K562 (cell line): ENCODE results near the gene SRCIN1. TPM values are rescaled to one million over a fixed set of nuclear protein-coding genes. Genes with fewer than 3 reads are reported as not detected.

ENCODE experiments used
- ATAC-seq: fragments of 200-7000 bp; cut with Tn5 transposase; 3 replicates; pipeline ENCODE4 v1.9.1; 2020; ENCODE audit warnings: moderate library complexity
- BruUV-seq: library from RNA; stranded (reverse); fragments of 400-500 nt; replicated peaks from 2 replicates; lab custom pipeline; 2021; lab: Mats Ljungman, UMichigan
- CTCF ChIA-PET: fragments of 300-600 bp; formaldehyde crosslinking; extraction: SDS; loops from one replicate; lab custom pipeline; 2021; ENCODE audit warnings: low intra/inter-chr PET ratio; lab: Yijun Ruan, JAX
- POLR2A ChIA-PET: fragments of 300-600, 350-650 bp; sonication (Branson Sonifier 250); formaldehyde crosslinking; extraction: SDS; loops from one replicate; lab custom pipeline; 2021; ENCODE audit warnings: antibody characterized with exemption, inconsistent platforms; lab: Yijun Ruan, JAX
- DNase-seq, 4 experiments: peaks; one replicate each; pipeline versions ENCODE4 v3.0.0 to v3.0.0-alpha.2; 2011 to 2018; ENCODE audit warnings: low spot score in 3 of 4, mixed read lengths in 3 of 4; ENCODE audit errors: extremely low read depth in 1 of 4
- FAIRE-seq: peaks from 2 replicates; lab custom pipeline; 2011; peaks lifted over from hg19 to GRCh38; lab: Jason Lieb, UNC
- H2AFZ ChIP-seq: 2 replicates; pipeline ENCODE4 v1.6.0; 2011; ENCODE audit warnings: low read depth, low read length, control low read depth, inconsistent platforms
- H3K27ac ChIP-seq: fragments of 200-600 bp; 3 replicates; pipeline ENCODE4 v1.8.0; 2011; ENCODE audit warnings: low read depth, mild to moderate bottlenecking, control low read depth, inconsistent platforms, low read length, moderate library complexity, mixed read lengths; ENCODE audit errors: extremely low read depth
- H3K27me3 ChIP-seq, 2 experiments: fragments of 300-600 bp in 1 of 2; 2 replicates in 1 of 2; 3 replicates in 1 of 2; pipeline versions ENCODE4 v1.6.0 to v1.8.0; 2011; ENCODE audit warnings: inconsistent platforms in 2 of 2, low read length in 2 of 2, mild to moderate bottlenecking in 1 of 2, mixed read lengths in 1 of 2, moderate library complexity in 1 of 2; ENCODE audit not compliant: control insufficient read depth in 2 of 2, insufficient read depth in 2 of 2
- H3K36me3 ChIP-seq: fragments of 300-600 bp; 3 replicates; pipeline ENCODE4 v1.8.0; 2011; ENCODE audit warnings: mild to moderate bottlenecking, low read length, inconsistent platforms; ENCODE audit not compliant: control insufficient read depth, insufficient read depth
- H3K4me1 ChIP-seq, 2 experiments: fragments of 200-600 bp in 1 of 2; replicated peaks in 1 of 2; 2 replicates in 1 of 2; 3 replicates in 1 of 2; pipeline versions ENCODE4 v1.5.1 to v1.8.0; 2011; ENCODE audit warnings: inconsistent platforms in 2 of 2, low read length in 2 of 2, mild to moderate bottlenecking in 1 of 2, mixed read lengths in 1 of 2, moderate library complexity in 1 of 2; ENCODE audit not compliant: control insufficient read depth in 2 of 2, insufficient read depth in 2 of 2
- H3K4me2 ChIP-seq: 2 replicates; pipeline ENCODE4 v1.6.1; 2011; ENCODE audit warnings: low read length, control low read depth, inconsistent platforms, mixed read lengths; ENCODE audit not compliant: insufficient read depth
- H3K4me3 ChIP-seq: fragments of 200-600 bp; sonication (generic), shearing (Covaris generic); 2 replicates; pipeline ENCODE4 v1.5.1; 2016; ENCODE audit warnings: control low read depth, inconsistent platforms
- H3K79me2 ChIP-seq: fragments of 200-600 bp; 3 replicates; pipeline ENCODE4 v1.8.0; 2011; ENCODE audit warnings: low read length, inconsistent platforms; ENCODE audit not compliant: control insufficient read depth, insufficient read depth
- H3K9ac ChIP-seq, 2 experiments: 2 replicates each; pipeline versions ENCODE4 v1.6.0 to v1.6.1; 2011; ENCODE audit warnings: low read depth in 2 of 2, low read length in 2 of 2, control low read depth in 1 of 2, inconsistent platforms in 1 of 2, mild to moderate bottlenecking in 1 of 2, mixed read lengths in 1 of 2; ENCODE audit not compliant: insufficient read depth in 1 of 2
- H3K9me1 ChIP-seq: one replicate; pipeline ENCODE4 v1.6.0; 2011; ENCODE audit warnings: inconsistent platforms, mild to moderate bottlenecking, low read length, moderate library complexity; ENCODE audit not compliant: control insufficient read depth, insufficient read depth
- H3K9me3 ChIP-seq: replicated peaks from 2 replicates; pipeline ENCODE4 v1.5.1; 2011; ENCODE audit warnings: low read depth, low read length, inconsistent platforms; ENCODE audit not compliant: control insufficient read depth, insufficient read depth
- H4K20me1 ChIP-seq: replicated peaks from 2 replicates; pipeline ENCODE4 v1.6.1; 2011; ENCODE audit warnings: low read length, inconsistent platforms, mixed read lengths; ENCODE audit not compliant: control insufficient read depth, insufficient read depth
- COPS2 ChIP-seq: fragments of 450-650 bp; conservative IDR thresholded peaks from 2 replicates; pipeline ENCODE4 v1.6.1; 2016; ENCODE audit warnings: mild to moderate bottlenecking, moderate library complexity
- DPF2 ChIP-seq: fragments of 450-650 bp; IDR thresholded peaks from 2 replicates; pipeline ENCODE4 v1.6.1; 2016
- FOSL1 ChIP-seq: fragments of 200-800 bp; sonication (Bioruptor generic); conservative IDR thresholded peaks from 2 replicates; pipeline ENCODE4 v1.6.1; 2016; ENCODE audit warnings: missing genetic modification characterization, missing compliant biosample characterization
- MXI1 ChIP-seq: IDR thresholded peaks from 2 replicates; pipeline ENCODE4 v1.6.1; 2011; ENCODE audit warnings: low read depth, mild to moderate bottlenecking, improper control_type of control experiment, low read length
- NFXL1 ChIP-seq: fragments of 450-650 bp; formaldehyde crosslinking; IDR thresholded peaks from 2 replicates; pipeline ENCODE4 v1.4.0; 2021; ENCODE audit warnings: mild to moderate bottlenecking
- NUFIP1 ChIP-seq: fragments of 450-650 bp; IDR thresholded peaks from 2 replicates; pipeline ENCODE4 v1.6.1; 2018; ENCODE audit not compliant: partially characterized antibody
- PRMT5 ChIP-seq: sonication (generic); formaldehyde crosslinking; IDR thresholded peaks from 2 replicates; pipeline ENCODE4 v1.5.0; 2020; ENCODE audit warnings: missing genetic modification reagents
- PTBP1 ChIP-seq: fragments of 200-400 bp; formaldehyde crosslinking; IDR thresholded peaks from 2 replicates; pipeline ENCODE4 v1.6.1; 2017; ENCODE audit warnings: low read depth, low read length
- RBM17 ChIP-seq: fragments of 200-400 bp; formaldehyde crosslinking; IDR thresholded peaks from 2 replicates; pipeline ENCODE4 v1.6.1; 2017; ENCODE audit warnings: low read depth, mild to moderate bottlenecking, low read length, borderline replicate concordance
- RHOXF2B ChIP-seq: fragments of 250-450 bp; sonication (Bioruptor Pico); conservative IDR thresholded peaks from 2 replicates; pipeline ENCODE4 v1.5.1; 2021
- ZNF24 ChIP-seq: fragments of 450-650 bp; IDR thresholded peaks from 2 replicates; pipeline ENCODE4 v1.6.1; 2016
- ZNF41 ChIP-seq: fragments of 250-450 bp; sonication (Bioruptor Pico); conservative IDR thresholded peaks from 2 replicates; pipeline ENCODE4 v1.4.0; 2020; ENCODE audit warnings: mild to moderate bottlenecking
- WGBS: fragments of 100-300 bp; shearing (Covaris generic); methylation state at CpG from one replicate; pipeline ENCODE4 v1.1.6; 2016; ENCODE audit warnings: low coverage, mixed read lengths; ENCODE audit not compliant: insufficient coverage; ENCODE audit errors: missing lambda C conversion rate; 5-methylcytosine and 5-hydroxymethylcytosine counted together
- in situ Hi-C: fragments of 300-500 bp; cut with MboI; formaldehyde crosslinking; loops from 4 replicates; pipeline ENCODE4 v1.15.0; 2018; ENCODE audit warnings: inconsistent platforms, mixed read lengths
- intact Hi-C: fragments of 100-400 bp; cut with micrococcal nuclease; formaldehyde crosslinking; loops from 2 replicates; pipeline ENCODE4 v1.14.2; 2022
- polyA plus RNA-seq, 8 experiments: library from polyadenylated mRNA; depleted of rRNA in 4 of 8; stranded (reverse) in 5 of 8; unstranded in 3 of 8; fragments of >200 nt; fragmentation: Nextera tagmentation in 2 of 8; fragmentation: Illumina TruSeq in 1 of 8; extraction: Ambion mirVana in 2 of 8; extraction: Trizol in 1 of 8; gene quantifications; 2 replicates each; pipeline versions ENCODE4 v1.2.1 to v1.2.3, GENCODE V29; 2011 to 2014; ENCODE audit warnings: inconsistent platforms in 1 of 8, missing spikeins in 1 of 8
- total RNA-seq, 7 experiments: library from RNA; depleted of rRNA in 6 of 7; stranded (reverse); fragments of >200 nt in 6 of 7; fragmentation: Illumina TruSeq in 2 of 7; extraction: Trizol in 2 of 7; gene quantifications; 2 replicates each; pipeline versions ENCODE4 v1.2.1 to v1.2.3, GENCODE V29; 2011 to 2021; ENCODE audit warnings: low replicate concordance in 1 of 7
- TF ChIP-seq, protein P1 (sequence below): fragments of 250-450 bp; sonication (Bioruptor Pico); IDR thresholded peaks from 2 replicates; pipeline ENCODE4 v1.8.0; 2022; ENCODE audit warnings: inconsistent platforms, mild to moderate bottlenecking, moderate library complexity, borderline replicate concordance
- TF ChIP-seq, protein P2 (sequence below): fragments of 250-450 bp; sonication (Bioruptor Pico); IDR thresholded peaks from 2 replicates; pipeline ENCODE4 v1.5.0; 2021
- TF ChIP-seq, protein P3 (sequence below): sonication (generic); formaldehyde crosslinking; IDR thresholded peaks from 2 replicates; pipeline ENCODE4 v1.8.0; 2023; ENCODE audit warnings: missing genetic modification reagents, mild to moderate bottlenecking, borderline replicate concordance

The SRCIN1 gene
- total and polyA plus RNA-seq, 9 of the 15 experiments (the other 6 are each of a cell fraction or from before 2014, with no cell fraction given) = 0.09 to 0.33 (median 0.13) TPM; not detected in 6

DNA sequence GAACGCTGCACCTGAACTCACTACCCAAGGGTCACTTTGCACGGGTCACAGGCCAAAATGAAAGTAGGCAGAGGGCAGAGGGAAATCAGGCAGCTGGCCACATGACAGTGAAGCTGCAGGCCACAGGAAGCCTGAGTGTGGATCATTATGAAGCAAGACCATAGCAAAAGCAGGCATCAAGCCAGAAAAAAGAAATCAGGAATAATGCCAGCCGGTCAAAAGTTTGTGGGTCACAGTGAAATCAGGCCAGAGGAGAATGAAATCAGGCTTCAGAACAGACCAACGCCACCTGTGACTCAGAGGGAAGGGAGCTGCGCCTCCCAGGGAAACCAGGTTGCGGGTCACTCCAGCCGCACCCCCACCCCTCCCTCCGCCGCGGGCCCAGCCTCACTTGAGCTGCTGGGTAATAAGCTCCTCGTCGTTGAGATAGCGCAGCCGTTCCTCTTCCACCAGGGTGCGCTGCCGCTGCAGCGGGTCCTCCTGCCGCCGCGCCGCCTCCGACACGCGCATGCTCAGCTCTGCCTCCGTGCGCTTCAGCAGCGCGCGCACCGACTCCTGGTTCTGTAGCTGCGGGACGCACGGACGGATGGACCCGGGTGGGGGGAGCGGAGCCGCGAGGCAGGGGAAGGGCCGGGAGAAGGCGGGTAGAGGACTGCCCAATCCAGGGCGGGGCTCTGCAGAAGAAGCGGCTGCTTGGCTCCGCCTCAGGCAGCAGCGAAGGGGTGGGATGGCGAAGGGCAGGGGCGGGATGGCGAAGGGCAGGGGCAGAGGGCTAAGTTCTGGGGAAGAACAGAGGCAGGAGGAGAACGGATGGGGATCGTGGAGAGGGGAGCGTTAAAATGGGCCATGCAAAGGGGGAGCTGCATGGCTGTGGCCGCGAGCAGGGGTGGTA is 47.7 kb downstream of the SRCIN1 start:
- no peak overlapping the region for H3K27ac ChIP-seq
- no TSS peak for BruUV-seq
- peaks cover 8 to 39% of the 10 kb centered on the region in 2 experiments; a peak in 4 of 5 replicates for H3K27me3 ChIP-seq
- peak overlapping the region; percentile 91 for H2AFZ ChIP-seq
- 5% methylated on average over 47 of the region's 52 CpGs for WGBS
- peak; percentile 91 to 94 (median 92) for DNase-seq
- no peaks in the 10 kb centered on the region for H3K79me2 ChIP-seq
- peak overlapping the region; percentile 71 for H3K4me2 ChIP-seq
- H3K9ac ChIP-seq = peak overlapping the region in 1 of 2 experiments; percentile 73; a peak in 2 of 4 replicates
- H3K36me3 ChIP-seq = no peaks in the 10 kb centered on the region
- H3K4me3 ChIP-seq = peak overlapping the region; percentile 37
- CTCF ChIA-PET = interaction anchor here (0.6 to 2.9 kb wide), 7 partner anchors 22 to 466 kb away, joined by 3 to 17 read pairs (median 8); partner anchors contain the start of gene SRCIN1
- intact Hi-C loops = loop anchor here (1.0 to 5.0 kb wide), 3 partner anchors 22 to 44 kb away; no protein-coding TSS in a partner anchor
- H3K9me1 ChIP-seq = no peaks in the 10 kb centered on the region
- peak; percentile 93 for ATAC-seq
- POLR2A ChIA-PET = interaction anchor here (0.5 to 2.2 kb wide), 8 partner anchors 8 to 28 kb away, joined by 3 to 6 read pairs (median 3); no protein-coding TSS in a partner anchor
- H3K9me3 ChIP-seq = no peaks in the 10 kb centered on the region
- in situ Hi-C loops = loop anchor here (5.0 kb wide), 1 partner anchor 104 kb away; no protein-coding TSS in a partner anchor
- peaks cover 19 to 46% of the 10 kb centered on the region in 2 experiments for H3K4me1 ChIP-seq
- H4K20me1 ChIP-seq = peaks cover 27% of the 10 kb centered on the region
- FAIRE-seq = no peak
- TF ChIP-seq FOSL1 (tag) = no peak
- no peak for TF ChIP-seq PRMT5 (CRISPR knock-in tag)
- TF ChIP-seq ZNF24 = no peak
- TF ChIP-seq, protein P1, sequence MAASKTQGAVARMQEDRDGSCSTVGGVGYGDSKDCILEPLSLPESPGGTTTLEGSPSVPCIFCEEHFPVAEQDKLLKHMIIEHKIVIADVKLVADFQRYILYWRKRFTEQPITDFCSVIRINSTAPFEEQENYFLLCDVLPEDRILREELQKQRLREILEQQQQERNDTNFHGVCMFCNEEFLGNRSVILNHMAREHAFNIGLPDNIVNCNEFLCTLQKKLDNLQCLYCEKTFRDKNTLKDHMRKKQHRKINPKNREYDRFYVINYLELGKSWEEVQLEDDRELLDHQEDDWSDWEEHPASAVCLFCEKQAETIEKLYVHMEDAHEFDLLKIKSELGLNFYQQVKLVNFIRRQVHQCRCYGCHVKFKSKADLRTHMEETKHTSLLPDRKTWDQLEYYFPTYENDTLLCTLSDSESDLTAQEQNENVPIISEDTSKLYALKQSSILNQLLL (CRISPR knock-in tag) = no peak
- TF ChIP-seq, protein P2, sequence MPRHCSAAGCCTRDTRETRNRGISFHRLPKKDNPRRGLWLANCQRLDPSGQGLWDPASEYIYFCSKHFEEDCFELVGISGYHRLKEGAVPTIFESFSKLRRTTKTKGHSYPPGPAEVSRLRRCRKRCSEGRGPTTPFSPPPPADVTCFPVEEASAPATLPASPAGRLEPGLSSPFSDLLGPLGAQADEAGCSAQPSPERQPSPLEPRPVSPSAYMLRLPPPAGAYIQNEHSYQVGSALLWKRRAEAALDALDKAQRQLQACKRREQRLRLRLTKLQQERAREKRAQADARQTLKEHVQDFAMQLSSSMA (CRISPR knock-in tag) = no peak
- TF ChIP-seq DPF2 = no peak
- TF ChIP-seq RHOXF2B (CRISPR knock-in tag) = no peak
- no peak for TF ChIP-seq NFXL1 (CRISPR knock-in tag)
- no peak for TF ChIP-seq RBM17
- TF ChIP-seq PTBP1 = no peak
- TF ChIP-seq NUFIP1 = no peak
- TF ChIP-seq COPS2 = no peak
- no peak for TF ChIP-seq ZNF41
- TF ChIP-seq, protein P3, sequence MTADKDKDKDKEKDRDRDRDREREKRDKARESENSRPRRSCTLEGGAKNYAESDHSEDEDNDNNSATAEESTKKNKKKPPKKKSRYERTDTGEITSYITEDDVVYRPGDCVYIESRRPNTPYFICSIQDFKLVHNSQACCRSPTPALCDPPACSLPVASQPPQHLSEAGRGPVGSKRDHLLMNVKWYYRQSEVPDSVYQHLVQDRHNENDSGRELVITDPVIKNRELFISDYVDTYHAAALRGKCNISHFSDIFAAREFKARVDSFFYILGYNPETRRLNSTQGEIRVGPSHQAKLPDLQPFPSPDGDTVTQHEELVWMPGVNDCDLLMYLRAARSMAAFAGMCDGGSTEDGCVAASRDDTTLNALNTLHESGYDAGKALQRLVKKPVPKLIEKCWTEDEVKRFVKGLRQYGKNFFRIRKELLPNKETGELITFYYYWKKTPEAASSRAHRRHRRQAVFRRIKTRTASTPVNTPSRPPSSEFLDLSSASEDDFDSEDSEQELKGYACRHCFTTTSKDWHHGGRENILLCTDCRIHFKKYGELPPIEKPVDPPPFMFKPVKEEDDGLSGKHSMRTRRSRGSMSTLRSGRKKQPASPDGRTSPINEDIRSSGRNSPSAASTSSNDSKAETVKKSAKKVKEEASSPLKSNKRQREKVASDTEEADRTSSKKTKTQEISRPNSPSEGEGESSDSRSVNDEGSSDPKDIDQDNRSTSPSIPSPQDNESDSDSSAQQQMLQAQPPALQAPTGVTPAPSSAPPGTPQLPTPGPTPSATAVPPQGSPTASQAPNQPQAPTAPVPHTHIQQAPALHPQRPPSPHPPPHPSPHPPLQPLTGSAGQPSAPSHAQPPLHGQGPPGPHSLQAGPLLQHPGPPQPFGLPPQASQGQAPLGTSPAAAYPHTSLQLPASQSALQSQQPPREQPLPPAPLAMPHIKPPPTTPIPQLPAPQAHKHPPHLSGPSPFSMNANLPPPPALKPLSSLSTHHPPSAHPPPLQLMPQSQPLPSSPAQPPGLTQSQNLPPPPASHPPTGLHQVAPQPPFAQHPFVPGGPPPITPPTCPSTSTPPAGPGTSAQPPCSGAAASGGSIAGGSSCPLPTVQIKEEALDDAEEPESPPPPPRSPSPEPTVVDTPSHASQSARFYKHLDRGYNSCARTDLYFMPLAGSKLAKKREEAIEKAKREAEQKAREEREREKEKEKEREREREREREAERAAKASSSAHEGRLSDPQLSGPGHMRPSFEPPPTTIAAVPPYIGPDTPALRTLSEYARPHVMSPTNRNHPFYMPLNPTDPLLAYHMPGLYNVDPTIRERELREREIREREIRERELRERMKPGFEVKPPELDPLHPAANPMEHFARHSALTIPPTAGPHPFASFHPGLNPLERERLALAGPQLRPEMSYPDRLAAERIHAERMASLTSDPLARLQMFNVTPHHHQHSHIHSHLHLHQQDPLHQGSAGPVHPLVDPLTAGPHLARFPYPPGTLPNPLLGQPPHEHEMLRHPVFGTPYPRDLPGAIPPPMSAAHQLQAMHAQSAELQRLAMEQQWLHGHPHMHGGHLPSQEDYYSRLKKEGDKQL (CRISPR knock-in tag) = 0 out of 2 replicates have a peak, but pooled peaks have one; percentile 71
- TF ChIP-seq MXI1 = no peak
